ENCODE measurements around the gene RNF133. TPM values are rescaled to one million over a fixed set of nuclear protein-coding genes. Genes with fewer than 3 reads are reported as not detected.

Gene RNF133
- total RNA-seq, 1 experiment from 2014 or later: 0.20 TPM

DNA sequence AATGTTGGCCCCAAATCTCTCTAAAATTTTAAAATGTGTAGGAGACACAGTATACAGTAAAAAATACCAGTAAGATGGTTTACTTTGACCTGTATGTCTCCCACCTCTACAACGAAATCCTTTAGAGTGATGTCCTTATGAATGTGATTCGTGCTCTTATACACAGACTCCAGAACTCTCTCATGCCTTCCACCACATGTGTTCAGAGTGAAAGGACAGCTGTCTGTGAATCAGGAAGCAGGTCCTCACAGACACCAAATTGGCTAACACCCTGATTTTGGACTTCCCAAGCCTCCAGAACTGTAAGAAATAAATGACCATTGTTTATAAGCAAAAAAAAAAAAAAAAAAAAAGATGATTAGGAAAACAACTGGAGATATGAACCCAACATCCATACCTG lies 35.2 kb downstream of the RNF133 start:
- CTCF ChIA-PET: no interaction called here
- H3K27me3 ChIP-seq (ENCODE audit: insufficient read depth, low read length): no peaks in the 10 kb centered on the region
- H3K79me2 ChIP-seq (ENCODE audit: insufficient read depth, low read length): no peaks in the 10 kb centered on the region
- intact Hi-C loops (cut with micrococcal nuclease): no loop called here
- POLR2A ChIA-PET: no interaction called here
- H3K36me3 ChIP-seq (ENCODE audit: control insufficient read depth in 1 of 2, insufficient read depth in 2 of 2, low read length in 2 of 2): no peaks in the 10 kb centered on the region
- no peak overlapping the region for H3K9ac ChIP-seq (ENCODE audit: low read length)
- no peak overlapping the region for H3K27ac ChIP-seq (ENCODE audit: low read depth, low read length)
- H3K4me1 ChIP-seq (ENCODE audit: control insufficient read depth in 1 of 2, insufficient read depth in 2 of 2, low read length in 2 of 2): peaks cover 0 to 7% of the 10 kb centered on the region in 2 experiments; a peak in 1 of 4 replicates
- BruUV-seq (replicated peaks): no TSS peak
- H3K4me3 ChIP-seq (replicated peaks in 1 of 2; ENCODE audit: low read depth in 1 of 2, low read length in 2 of 2): no peak overlapping the region
- RAD21 ChIA-PET (ENCODE audit: low non-redundant PET in 1 of 2, low total read pairs in 2 of 2, uncharacterized antibody in 2 of 2, unreplicated experiment in 2 of 2): no interaction called here
- no peaks in the 10 kb centered on the region for H3K9me2 ChIP-seq (ENCODE audit: insufficient read depth)
- no peak for TF ChIP-seq ZBTB33 (IDR thresholded peaks at IDR 0.05; ENCODE audit: extremely low read depth, insufficient replicate concordance, low read length)
- TF ChIP-seq EZH2phosphoT487 (IDR thresholded peaks at IDR 0.05; ENCODE audit: borderline replicate concordance): no peak
- TF ChIP-seq MAX (IDR thresholded peaks at IDR 0.05): no peak
- no peak for TF ChIP-seq EZH2 (IDR thresholded peaks at IDR 0.05)
- no peak for TF ChIP-seq ELF1 (IDR thresholded peaks at IDR 0.05; ENCODE audit: borderline replicate concordance, low read depth)
- TF ChIP-seq POLR2A (IDR thresholded peaks at IDR 0.05; ENCODE audit: borderline replicate concordance, extremely low read depth, insufficient read depth, insufficient read length): no peak
- TF ChIP-seq EGR1 (IDR thresholded peaks at IDR 0.05; ENCODE audit: low read depth): no peak
- no peak for TF ChIP-seq SP1 (IDR thresholded peaks at IDR 0.05; ENCODE audit: low read depth)
- no peak for TF ChIP-seq YY1 (IDR thresholded peaks at IDR 0.05; ENCODE audit: extremely low read depth, insufficient replicate concordance, low read depth, low read length)
- H3K4me2 ChIP-seq (ENCODE audit: low read length): no peak overlapping the region
- no peaks in the 10 kb centered on the region for H4K20me1 ChIP-seq (ENCODE audit: insufficient read depth)
- no peak overlapping the region for H2AFZ ChIP-seq (ENCODE audit: low read depth, low read length, poor library complexity, severe bottlenecking)
- H3K9me3 ChIP-seq (ENCODE audit: control insufficient read depth in 1 of 2, insufficient read depth in 1 of 2, low read depth in 1 of 2, low read length in 2 of 2): no peaks in the 10 kb centered on the region
- no peak for DNase-seq (ENCODE audit: low read depth, low spot score)
- no peak for ATAC-seq

DNA sequence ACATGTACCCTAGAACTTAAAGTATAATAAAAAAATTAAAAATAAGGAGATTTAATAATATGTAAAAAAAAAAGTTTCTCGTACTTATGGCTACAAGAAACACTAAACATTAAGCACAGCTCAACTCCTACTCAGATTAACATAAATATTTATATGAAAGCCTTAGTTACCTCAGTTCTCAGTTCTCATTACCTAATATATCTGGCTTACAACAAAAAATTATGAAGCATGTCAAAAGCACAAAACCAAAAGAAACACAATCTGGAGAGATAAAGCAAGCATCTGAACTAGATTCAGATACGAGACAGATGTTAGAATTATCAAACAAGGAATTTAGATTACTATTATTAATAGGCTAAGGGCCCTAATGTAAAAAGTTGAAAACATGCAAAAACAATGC lies 40.1 kb downstream of the RNF133 start:
- Histone ChIP-seq H3K4me3 (replicated peaks in 1 of 2; ENCODE audit: low read depth in 1 of 2, low read length in 2 of 2) (no peak overlapping the region), H3K27ac (ENCODE audit: low read depth, low read length) (no peak overlapping the region), H3K27me3 (ENCODE audit: insufficient read depth, low read length) (no peaks in the 10 kb centered on the region), H3K9me3 (ENCODE audit: control insufficient read depth in 1 of 2, insufficient read depth in 1 of 2, low read depth in 1 of 2, low read length in 2 of 2) (no peaks in the 10 kb centered on the region), H3K36me3 (ENCODE audit: control insufficient read depth in 1 of 2, insufficient read depth in 2 of 2, low read length in 2 of 2) (no peaks in the 10 kb centered on the region), H3K79me2 (ENCODE audit: insufficient read depth, low read length) (no peaks in the 10 kb centered on the region), H3K4me2 (ENCODE audit: low read length) (no peak overlapping the region), H3K4me1 (ENCODE audit: control insufficient read depth in 1 of 2, insufficient read depth in 2 of 2, low read length in 2 of 2) (no peaks in the 10 kb centered on the region), H3K9ac (ENCODE audit: low read length) (no peak overlapping the region), H3K9me2 (ENCODE audit: insufficient read depth) (no peaks in the 10 kb centered on the region), H2AFZ (ENCODE audit: low read depth, low read length, poor library complexity, severe bottlenecking) (no peak overlapping the region), H4K20me1 (ENCODE audit: insufficient read depth) (no peaks in the 10 kb centered on the region)
- ATAC-seq (no peak), DNase-seq (ENCODE audit: low read depth, low spot score) (no peak)
- TF ChIP-seq, protein P1, sequence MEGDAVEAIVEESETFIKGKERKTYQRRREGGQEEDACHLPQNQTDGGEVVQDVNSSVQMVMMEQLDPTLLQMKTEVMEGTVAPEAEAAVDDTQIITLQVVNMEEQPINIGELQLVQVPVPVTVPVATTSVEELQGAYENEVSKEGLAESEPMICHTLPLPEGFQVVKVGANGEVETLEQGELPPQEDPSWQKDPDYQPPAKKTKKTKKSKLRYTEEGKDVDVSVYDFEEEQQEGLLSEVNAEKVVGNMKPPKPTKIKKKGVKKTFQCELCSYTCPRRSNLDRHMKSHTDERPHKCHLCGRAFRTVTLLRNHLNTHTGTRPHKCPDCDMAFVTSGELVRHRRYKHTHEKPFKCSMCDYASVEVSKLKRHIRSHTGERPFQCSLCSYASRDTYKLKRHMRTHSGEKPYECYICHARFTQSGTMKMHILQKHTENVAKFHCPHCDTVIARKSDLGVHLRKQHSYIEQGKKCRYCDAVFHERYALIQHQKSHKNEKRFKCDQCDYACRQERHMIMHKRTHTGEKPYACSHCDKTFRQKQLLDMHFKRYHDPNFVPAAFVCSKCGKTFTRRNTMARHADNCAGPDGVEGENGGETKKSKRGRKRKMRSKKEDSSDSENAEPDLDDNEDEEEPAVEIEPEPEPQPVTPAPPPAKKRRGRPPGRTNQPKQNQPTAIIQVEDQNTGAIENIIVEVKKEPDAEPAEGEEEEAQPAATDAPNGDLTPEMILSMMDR (IDR thresholded peaks at IDR 0.05 in 2 of 3, conservative IDR thresholded peaks at IDR 0.05 in 1 of 3; ENCODE audit: borderline replicate concordance in 1 of 3, insufficient read depth in 1 of 3, low read depth in 2 of 3, low read length in 2 of 3): no peak
- no peak for TF ChIP-seq CBX3 (IDR thresholded peaks at IDR 0.05; ENCODE audit: low read depth)
- TF ChIP-seq SRF (IDR thresholded peaks at IDR 0.05; ENCODE audit: low read depth): no peak
- ChIA-PET CTCF (no interaction called here), POLR2A (no interaction called here), RAD21 (ENCODE audit: low non-redundant PET in 1 of 2, low total read pairs in 2 of 2, uncharacterized antibody in 2 of 2, unreplicated experiment in 2 of 2) (no interaction called here)
- intact Hi-C loops (cut with micrococcal nuclease): no loop called here
- no TSS peak for BruUV-seq (replicated peaks)

Measured in HCT116 (cell line).